Tibial artery (tissue), 4 donors: ENCODE measurements around the gene GEN1.

Experiments used
- DNase-seq, 2 donors: peaks; one replicate each; pipeline ENCODE4 v3.0.0-alpha.2; 2019
- H3K27ac ChIP-seq, 2 donors: fragments of 200-600 bp; sonication (generic) in 1 of 2; 1 replicate in 1 of 2; 2 replicates in 1 of 2; pipeline ENCODE4 v1.5.1; 2018 to 2019; ENCODE audit warnings: mild to moderate bottlenecking in 1 of 2
- H3K27me3 ChIP-seq, 2 donors: fragments of 200-600 bp; sonication (generic) in 1 of 2; one replicate each; pipeline versions ENCODE4 v1.5.1 to v1.6.0; 2016 to 2019
- H3K36me3 ChIP-seq, 3 donors: fragments of 200-600 bp; sonication (generic) in 2 of 3; one replicate each; pipeline ENCODE4 v1.5.1; 2016 to 2019; ENCODE audit warnings: mild to moderate bottlenecking in 2 of 3
- H3K4me1 ChIP-seq, 4 donors: fragments of 200-600 bp; sonication (generic) in 2 of 4; 1 replicate in 3 of 4; 2 replicates in 1 of 4; pipeline ENCODE4 v1.5.1; 2016 to 2019
- H3K4me3 ChIP-seq, 2 donors: fragments of 200-600 bp; sonication (generic) in 1 of 2; 1 replicate in 1 of 2; 2 replicates in 1 of 2; pipeline ENCODE4 v1.5.1; 2018 to 2019; ENCODE audit warnings: mild to moderate bottlenecking in 2 of 2
- H3K9me3 ChIP-seq, 3 donors: fragments of 200-600 bp; sonication (generic) in 1 of 3; one replicate each; pipeline ENCODE4 v1.5.1; 2016 to 2019
- CTCF ChIP-seq, 2 experiments: fragments of 200-600 bp in 1 of 2; fragments of 450-650 bp in 1 of 2; IDR thresholded peaks; one replicate each; pipeline ENCODE4 v1.5.1; 2017 to 2019; ENCODE audit warnings: antibody characterized with exemption in 2 of 2, mild to moderate bottlenecking in 1 of 2, moderate library complexity in 1 of 2
- intact Hi-C: fragments of 100-400 bp; cut with DNase I; formaldehyde crosslinking; loops from one replicate; pipeline ENCODE4 v1.15.0; 2023; ENCODE audit warnings: low total_unique reads

The GEN1 gene

GRCh38 chr2:17791121-17791816, 37.3 kb downstream of the GEN1 start:
- peaks cover 0 to 3% of the 10 kb centered on the region in 2 donors for H3K27me3 ChIP-seq
- H3K9me3 ChIP-seq, result no peaks in the 10 kb centered on the region
- no peaks in the 10 kb centered on the region for H3K4me1 ChIP-seq
- DNase-seq, result no peak
- no peaks in the 10 kb centered on the region for H3K36me3 ChIP-seq
- intact Hi-C loops, result no loop called here
- no peak for TF ChIP-seq CTCF (IDR thresholded peaks at IDR 0.05)
- no peak overlapping the region for H3K27ac ChIP-seq
- no peak overlapping the region for H3K4me3 ChIP-seq

DNA sequence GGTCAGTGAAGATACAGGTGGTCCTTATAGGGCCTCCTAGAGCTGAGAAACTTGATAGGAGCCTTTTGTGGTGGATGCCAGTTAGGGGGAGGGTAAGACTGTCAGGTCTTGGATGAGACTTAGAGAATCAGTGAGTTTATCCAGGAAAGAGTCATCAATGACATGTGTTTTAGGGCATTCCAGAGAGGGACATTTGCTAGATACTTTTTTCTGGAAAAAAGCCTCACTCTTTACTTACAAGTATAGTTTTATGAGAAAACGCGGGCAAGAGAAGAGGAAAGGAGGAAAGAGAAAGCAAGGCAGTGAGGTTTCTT, 37.8 kb downstream of the GEN1 start:
- TF ChIP-seq CTCF (IDR thresholded peaks at IDR 0.05), result no peak
- Histone ChIP-seq H3K4me1 (no peaks in the 10 kb centered on the region), H3K9me3 (no peaks in the 10 kb centered on the region), H3K27ac (no peak overlapping the region), H3K36me3 (no peaks in the 10 kb centered on the region), H3K4me3 (no peak overlapping the region), H3K27me3 (peaks cover 0 to 3% of the 10 kb centered on the region in 2 donors)
- intact Hi-C loops, result no loop called here
- DNase-seq, result no peak

DNA sequence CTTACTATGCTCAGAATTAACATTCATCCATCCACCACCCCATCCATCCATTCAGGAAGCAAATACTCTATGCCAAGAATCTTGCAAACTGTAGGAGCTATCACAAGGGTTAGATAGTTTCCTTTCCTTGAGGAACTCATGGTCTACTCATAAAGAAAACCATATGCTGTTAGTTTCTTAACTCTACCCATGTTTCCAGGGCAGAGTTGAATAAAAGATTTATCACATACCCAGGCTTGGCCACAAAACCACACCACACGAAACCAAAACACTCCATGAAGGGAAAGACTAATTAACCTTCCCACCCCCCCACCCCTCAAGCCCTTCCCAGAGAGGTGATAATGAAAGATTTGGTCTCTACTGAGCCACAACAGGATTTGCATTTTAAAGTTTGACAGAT, 38.6 kb downstream of the GEN1 start:
- H3K4me1 ChIP-seq, result no peaks in the 10 kb centered on the region
- H3K27me3 ChIP-seq, result peaks cover 0 to 3% of the 10 kb centered on the region in 2 donors
- DNase-seq, result no peak
- H3K27ac ChIP-seq, result no peak overlapping the region
- no peak overlapping the region for H3K4me3 ChIP-seq
- intact Hi-C loops, result no loop called here
- TF ChIP-seq CTCF (IDR thresholded peaks at IDR 0.05), result no peak
- H3K9me3 ChIP-seq, result no peaks in the 10 kb centered on the region
- H3K36me3 ChIP-seq, result no peaks in the 10 kb centered on the region

- Histone ChIP-seq H3K9me3 (no peaks in the 10 kb centered on the region), H3K36me3 (no peaks in the 10 kb centered on the region), H3K27ac (no peak overlapping the region), H3K4me1 (no peaks in the 10 kb centered on the region), H3K27me3 (peaks cover 0 to 3% of the 10 kb centered on the region in 2 donors), H3K4me3 (no peak overlapping the region)
- intact Hi-C loops, result no loop called here
- TF ChIP-seq CTCF (IDR thresholded peaks at IDR 0.05), result no peak
- DNase-seq, result no peak
Measured at GRCh38 chr2:17793296-17793695, 39.4 kb downstream of the GEN1 start.

DNA sequence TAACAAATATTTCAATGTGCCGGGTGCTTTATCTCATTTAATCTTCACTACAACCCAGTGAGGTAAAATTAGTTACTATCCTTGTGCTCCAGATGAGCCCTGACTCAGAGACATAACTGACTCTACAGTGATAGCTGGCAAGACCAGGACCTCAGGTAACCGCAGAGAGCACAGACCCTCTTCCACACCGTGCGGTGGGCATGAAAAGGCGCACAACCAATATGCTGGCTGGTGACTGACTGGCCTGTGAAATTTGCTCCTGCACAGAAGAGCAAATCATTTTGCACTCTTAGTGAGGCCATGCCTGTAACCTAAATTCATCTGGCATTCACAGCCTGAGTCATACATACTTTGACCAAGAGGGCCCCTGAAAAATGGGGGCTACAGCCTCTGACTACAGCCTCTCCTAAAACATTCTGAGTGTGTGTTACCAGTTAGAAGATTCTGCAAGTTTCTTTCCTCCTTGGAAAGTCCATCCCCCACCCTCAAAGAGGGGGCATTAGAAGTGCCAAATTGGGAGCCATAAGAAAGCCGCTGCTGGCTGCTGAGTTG, 39.9 kb downstream of the GEN1 start:
- H3K36me3 ChIP-seq, result no peaks in the 10 kb centered on the region
- no peaks in the 10 kb centered on the region for H3K9me3 ChIP-seq
- no peak overlapping the region for H3K27ac ChIP-seq
- H3K4me1 ChIP-seq, result no peaks in the 10 kb centered on the region
- no peak for DNase-seq
- no peak overlapping the region for H3K4me3 ChIP-seq
- intact Hi-C loops, result no loop called here
- TF ChIP-seq CTCF (IDR thresholded peaks at IDR 0.05), result no peak
- peaks cover 0 to 3% of the 10 kb centered on the region in 2 donors for H3K27me3 ChIP-seq
